HEK293 (cell line): ENCODE measurements around the gene GRB2.
A peak's percentile ranks its signal among the peaks of the same experiment; 100 is the strongest.

ENCODE experiments used
- HOXA7 ChIP-seq: sonication (generic); formaldehyde crosslinking; IDR thresholded peaks from 2 replicates; pipeline ENCODE4 v1.8.1; 2022; ENCODE audit warnings: missing genetic modification reagents, borderline replicate concordance
- HOXC10 ChIP-seq: sonication (generic); formaldehyde crosslinking; IDR thresholded peaks from 2 replicates; pipeline ENCODE4 v1.8.1; 2023; ENCODE audit warnings: mild to moderate bottlenecking, missing genetic modification reagents
- KLF1 ChIP-seq: fragments of 450-650 bp; formaldehyde crosslinking; IDR thresholded peaks from 2 replicates; pipeline ENCODE4 v1.5.1; 2016; ENCODE audit warnings: missing biosample characterization, missing genetic modification characterization
- KLF8 ChIP-seq: fragments of 450-650 bp; formaldehyde crosslinking; IDR thresholded peaks from 2 replicates; pipeline ENCODE4 v1.5.1; 2016; ENCODE audit warnings: missing biosample characterization, missing genetic modification characterization
- MEIS1 ChIP-seq: sonication (generic); formaldehyde crosslinking; IDR thresholded peaks from 2 replicates; pipeline ENCODE4 v1.8.1; 2022; ENCODE audit warnings: missing genetic modification reagents, mild to moderate bottlenecking, borderline replicate concordance
- OVOL3 ChIP-seq: fragments of 450-650 bp; formaldehyde crosslinking; IDR thresholded peaks from 2 replicates; pipeline ENCODE4 v1.5.1; 2016; ENCODE audit warnings: missing biosample characterization, missing genetic modification characterization
- REPIN1 ChIP-seq: fragments of 450-650 bp; formaldehyde crosslinking; IDR thresholded peaks from 2 replicates; pipeline ENCODE4 v1.5.1; 2017; ENCODE audit warnings: missing biosample characterization, missing genetic modification characterization, low read depth
- SCRT1 ChIP-seq: fragments of 450-650 bp; formaldehyde crosslinking; IDR thresholded peaks from 2 replicates; pipeline ENCODE4 v1.5.1; 2016; ENCODE audit warnings: missing biosample characterization, missing genetic modification characterization, borderline replicate concordance
- TCF7L2 ChIP-seq: IDR thresholded peaks from 2 replicates; pipeline ENCODE4 v1.6.1; 2011; ENCODE audit warnings: low read depth, mild to moderate bottlenecking, inconsistent platforms, low read length, moderate library complexity, borderline replicate concordance
- WT1 ChIP-seq: fragments of 450-650 bp; formaldehyde crosslinking; IDR thresholded peaks from 2 replicates; pipeline ENCODE4 v1.5.1; 2016; ENCODE audit warnings: missing biosample characterization, missing genetic modification characterization
- ZBTB1 ChIP-seq: fragments of 450-650 bp; formaldehyde crosslinking; IDR thresholded peaks from 2 replicates; pipeline ENCODE4 v1.5.1; 2016; ENCODE audit warnings: missing biosample characterization, missing genetic modification characterization
- ZIC2 ChIP-seq: fragments of 450-650 bp; formaldehyde crosslinking; IDR thresholded peaks from 2 replicates; pipeline ENCODE4 v1.5.1; 2016; ENCODE audit warnings: missing biosample characterization, missing genetic modification characterization
- ZNF175 ChIP-seq: fragments of 450-650 bp; formaldehyde crosslinking; IDR thresholded peaks from 2 replicates; pipeline ENCODE4 v1.5.1; 2016; ENCODE audit warnings: missing biosample characterization, missing genetic modification characterization
- ZNF2 ChIP-seq: fragments of 450-650 bp; formaldehyde crosslinking; IDR thresholded peaks from 2 replicates; pipeline ENCODE4 v1.5.1; 2016; ENCODE audit warnings: missing biosample characterization, missing genetic modification characterization
- ZNF239 ChIP-seq: fragments of 450-650 bp; formaldehyde crosslinking; IDR thresholded peaks from 2 replicates; pipeline ENCODE4 v1.5.1; 2016; ENCODE audit warnings: missing biosample characterization, missing genetic modification characterization
- ZNF324 ChIP-seq: fragments of 450-650 bp; formaldehyde crosslinking; IDR thresholded peaks from 2 replicates; pipeline ENCODE4 v1.5.1; 2016; ENCODE audit warnings: missing biosample characterization, missing genetic modification characterization
- ZNF335 ChIP-seq: fragments of 450-650 bp; formaldehyde crosslinking; conservative IDR thresholded peaks from 2 replicates; pipeline ENCODE4 v1.5.1; 2016; ENCODE audit warnings: missing biosample characterization, missing genetic modification characterization
- ZNF350 ChIP-seq: fragments of 450-650 bp; formaldehyde crosslinking; IDR thresholded peaks from 2 replicates; pipeline ENCODE4 v1.5.0; 2017; ENCODE audit warnings: missing biosample characterization, mild to moderate bottlenecking, missing genetic modification characterization
- ZNF354C ChIP-seq: fragments of 450-650 bp; formaldehyde crosslinking; IDR thresholded peaks from 2 replicates; pipeline ENCODE4 v1.5.1; 2016; ENCODE audit warnings: missing biosample characterization, missing genetic modification characterization, low read depth, borderline replicate concordance
- ZNF391 ChIP-seq: fragments of 450-650 bp; formaldehyde crosslinking; IDR thresholded peaks from 2 replicates; pipeline ENCODE4 v1.5.1; 2016; ENCODE audit warnings: low read depth, missing biosample characterization, missing genetic modification characterization, borderline replicate concordance
- ZNF501 ChIP-seq: fragments of 450-650 bp; formaldehyde crosslinking; IDR thresholded peaks from 2 replicates; pipeline ENCODE4 v1.5.1; 2016; ENCODE audit warnings: missing biosample characterization, missing genetic modification characterization
- ZNF521 ChIP-seq: fragments of 450-650 bp; formaldehyde crosslinking; IDR thresholded peaks from 2 replicates; pipeline ENCODE4 v1.5.1; 2017; ENCODE audit warnings: missing biosample characterization, mild to moderate bottlenecking, missing genetic modification characterization
- ZNF544 ChIP-seq: fragments of 450-650 bp; formaldehyde crosslinking; IDR thresholded peaks from 2 replicates; pipeline ENCODE4 v1.5.0; 2017; ENCODE audit warnings: missing biosample characterization, missing genetic modification characterization
- ZNF549 ChIP-seq: fragments of 450-650 bp; IDR thresholded peaks from 2 replicates; pipeline ENCODE4 v1.5.1; 2018; ENCODE audit warnings: missing biosample characterization, missing genetic modification characterization, mild to moderate bottlenecking, inconsistent platforms, moderate library complexity
- ZNF555 ChIP-seq: fragments of 450-650 bp; formaldehyde crosslinking; conservative IDR thresholded peaks from 2 replicates; pipeline ENCODE4 v1.5.1; 2017; ENCODE audit warnings: missing biosample characterization, mild to moderate bottlenecking, missing genetic modification characterization, inconsistent platforms
- ZNF600 ChIP-seq: fragments of 450-650 bp; formaldehyde crosslinking; IDR thresholded peaks from 2 replicates; pipeline ENCODE4 v1.5.1; 2016; ENCODE audit warnings: missing biosample characterization, missing genetic modification characterization
- ZNF626 ChIP-seq: fragments of 450-650 bp; sonication (Bioruptor Pico); formaldehyde crosslinking; IDR thresholded peaks from 2 replicates; pipeline ENCODE4 v1.5.1; 2018; ENCODE audit warnings: missing biosample characterization, missing genetic modification characterization, inconsistent platforms
- ZNF837 ChIP-seq: fragments of 450-650 bp; formaldehyde crosslinking; IDR thresholded peaks from 2 replicates; pipeline ENCODE4 v1.5.1; 2016; ENCODE audit warnings: missing biosample characterization, missing genetic modification characterization
- ZNF843 ChIP-seq: fragments of 450-650 bp; formaldehyde crosslinking; IDR thresholded peaks from 2 replicates; pipeline ENCODE4 v1.5.1; 2016; ENCODE audit warnings: missing biosample characterization, missing genetic modification characterization
- ZSCAN30 ChIP-seq: fragments of 450-650 bp; IDR thresholded peaks from 2 replicates; pipeline ENCODE4 v1.5.1; 2018; ENCODE audit warnings: missing biosample characterization, mild to moderate bottlenecking, missing genetic modification characterization, moderate library complexity
- TF ChIP-seq, protein P1 (sequence below): fragments of 450-650 bp; formaldehyde crosslinking; IDR thresholded peaks from 2 replicates; pipeline ENCODE4 v1.5.1; 2016; ENCODE audit warnings: missing biosample characterization, missing genetic modification characterization
- TF ChIP-seq, protein P2 (sequence below): fragments of 450-650 bp; formaldehyde crosslinking; conservative IDR thresholded peaks from 2 replicates; pipeline ENCODE4 v1.5.1; 2016; ENCODE audit warnings: low read depth, missing biosample characterization, missing genetic modification characterization
- TF ChIP-seq, protein P3 (sequence below): fragments of 450-650 bp; formaldehyde crosslinking; IDR thresholded peaks from 2 replicates; pipeline ENCODE4 v1.5.1; 2016; ENCODE audit warnings: missing biosample characterization, missing genetic modification characterization
- TF ChIP-seq, protein P4 (sequence below): fragments of 450-650 bp; formaldehyde crosslinking; IDR thresholded peaks from 2 replicates; pipeline ENCODE4 v1.5.1; 2016; ENCODE audit warnings: missing biosample characterization, missing genetic modification characterization

Gene GRB2

DNA sequence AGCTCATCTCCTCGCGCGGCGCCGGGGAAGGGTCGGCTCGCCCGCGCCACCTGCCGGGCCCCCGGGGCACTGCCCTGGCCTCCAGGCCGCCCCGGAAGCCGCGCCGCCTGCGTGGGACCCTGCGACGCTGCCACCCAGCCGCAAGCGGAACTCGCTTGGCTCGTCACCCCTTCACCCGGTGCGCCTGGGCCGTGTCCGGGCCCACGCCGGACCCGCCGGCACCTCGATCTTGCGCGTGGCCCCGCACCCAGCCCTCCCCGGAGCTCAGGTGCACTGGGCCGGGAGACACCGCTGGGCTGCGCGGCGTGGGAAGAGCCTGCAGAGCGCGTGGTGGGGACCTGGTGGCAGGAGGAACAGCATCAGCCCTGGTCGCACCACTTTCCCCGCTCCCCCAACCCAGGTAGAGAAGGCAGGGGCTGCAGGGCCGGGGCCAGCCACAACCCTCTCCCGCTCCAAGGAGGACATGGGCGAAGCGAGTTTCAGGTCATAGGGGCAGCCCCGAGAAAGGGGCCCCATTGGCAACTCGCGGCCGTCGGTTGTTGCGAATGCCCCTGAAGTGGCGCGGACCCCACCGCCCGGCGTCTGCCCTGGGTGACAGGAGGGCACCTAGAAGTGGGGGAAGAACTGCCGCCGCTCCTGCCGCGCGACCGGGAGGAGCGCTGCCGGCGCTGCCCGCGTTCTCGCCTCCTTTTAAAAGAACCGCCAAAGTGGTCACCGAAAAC lies 134.1 kb downstream of the GRB2 start (continued):
- TF ChIP-seq MEIS1 (CRISPR knock-in tag) (no peak), ZNF843 (tag by site-specific recombination) (no peak), ZNF544 (no peak), ZSCAN30 (tag by site-specific recombination) (peak; percentile 24), TCF7L2 (no peak), ZNF324 (0 out of 2 replicates have a peak, but pooled peaks have one; percentile 31), ZNF175 (tag by site-specific recombination) (no peak), HOXC10 (CRISPR knock-in tag) (no peak), ZNF239 (tag by site-specific recombination) (no peak), ZNF555 (tag by site-specific recombination) (no peak), ZNF350 (no peak), REPIN1 (no peak), ZNF837 (tag by site-specific recombination) (no peak), ZBTB1 (tag by site-specific recombination) (no peak), WT1 (peak; percentile 41; the same call in 1 of the 2 replicates), KLF1 (no peak), ZNF549 (tag by site-specific recombination) (no peak), ZNF521 (tag by site-specific recombination) (no peak), HOXA7 (CRISPR knock-in tag) (no peak), ZNF626 (tag by site-specific recombination) (no peak), ZNF2 (no peak; the same call in 1 of the 2 replicates), ZNF354C (tag by site-specific recombination) (no peak), ZNF335 (tag by site-specific recombination) (no peak; the same call in 1 of the 2 replicates), ZNF391 (tag by site-specific recombination) (no peak), ZNF600 (peak; percentile 40), SCRT1 (tag by site-specific recombination) (no peak), OVOL3 (tag by site-specific recombination) (no peak), ZIC2 (no peak), KLF8 (peak; percentile 37; the same call in 1 of the 2 replicates), ZNF501 (peak; percentile 81)
- TF ChIP-seq, protein P1, sequence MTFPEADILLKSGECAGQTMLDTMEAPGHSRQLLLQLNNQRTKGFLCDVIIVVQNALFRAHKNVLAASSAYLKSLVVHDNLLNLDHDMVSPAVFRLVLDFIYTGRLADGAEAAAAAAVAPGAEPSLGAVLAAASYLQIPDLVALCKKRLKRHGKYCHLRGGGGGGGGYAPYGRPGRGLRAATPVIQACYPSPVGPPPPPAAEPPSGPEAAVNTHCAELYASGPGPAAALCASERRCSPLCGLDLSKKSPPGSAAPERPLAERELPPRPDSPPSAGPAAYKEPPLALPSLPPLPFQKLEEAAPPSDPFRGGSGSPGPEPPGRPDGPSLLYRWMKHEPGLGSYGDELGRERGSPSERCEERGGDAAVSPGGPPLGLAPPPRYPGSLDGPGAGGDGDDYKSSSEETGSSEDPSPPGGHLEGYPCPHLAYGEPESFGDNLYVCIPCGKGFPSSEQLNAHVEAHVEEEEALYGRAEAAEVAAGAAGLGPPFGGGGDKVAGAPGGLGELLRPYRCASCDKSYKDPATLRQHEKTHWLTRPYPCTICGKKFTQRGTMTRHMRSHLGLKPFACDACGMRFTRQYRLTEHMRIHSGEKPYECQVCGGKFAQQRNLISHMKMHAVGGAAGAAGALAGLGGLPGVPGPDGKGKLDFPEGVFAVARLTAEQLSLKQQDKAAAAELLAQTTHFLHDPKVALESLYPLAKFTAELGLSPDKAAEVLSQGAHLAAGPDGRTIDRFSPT (tag by site-specific recombination) = peak; percentile 70; the same call in 1 of the 2 replicates
- TF ChIP-seq, protein P2, sequence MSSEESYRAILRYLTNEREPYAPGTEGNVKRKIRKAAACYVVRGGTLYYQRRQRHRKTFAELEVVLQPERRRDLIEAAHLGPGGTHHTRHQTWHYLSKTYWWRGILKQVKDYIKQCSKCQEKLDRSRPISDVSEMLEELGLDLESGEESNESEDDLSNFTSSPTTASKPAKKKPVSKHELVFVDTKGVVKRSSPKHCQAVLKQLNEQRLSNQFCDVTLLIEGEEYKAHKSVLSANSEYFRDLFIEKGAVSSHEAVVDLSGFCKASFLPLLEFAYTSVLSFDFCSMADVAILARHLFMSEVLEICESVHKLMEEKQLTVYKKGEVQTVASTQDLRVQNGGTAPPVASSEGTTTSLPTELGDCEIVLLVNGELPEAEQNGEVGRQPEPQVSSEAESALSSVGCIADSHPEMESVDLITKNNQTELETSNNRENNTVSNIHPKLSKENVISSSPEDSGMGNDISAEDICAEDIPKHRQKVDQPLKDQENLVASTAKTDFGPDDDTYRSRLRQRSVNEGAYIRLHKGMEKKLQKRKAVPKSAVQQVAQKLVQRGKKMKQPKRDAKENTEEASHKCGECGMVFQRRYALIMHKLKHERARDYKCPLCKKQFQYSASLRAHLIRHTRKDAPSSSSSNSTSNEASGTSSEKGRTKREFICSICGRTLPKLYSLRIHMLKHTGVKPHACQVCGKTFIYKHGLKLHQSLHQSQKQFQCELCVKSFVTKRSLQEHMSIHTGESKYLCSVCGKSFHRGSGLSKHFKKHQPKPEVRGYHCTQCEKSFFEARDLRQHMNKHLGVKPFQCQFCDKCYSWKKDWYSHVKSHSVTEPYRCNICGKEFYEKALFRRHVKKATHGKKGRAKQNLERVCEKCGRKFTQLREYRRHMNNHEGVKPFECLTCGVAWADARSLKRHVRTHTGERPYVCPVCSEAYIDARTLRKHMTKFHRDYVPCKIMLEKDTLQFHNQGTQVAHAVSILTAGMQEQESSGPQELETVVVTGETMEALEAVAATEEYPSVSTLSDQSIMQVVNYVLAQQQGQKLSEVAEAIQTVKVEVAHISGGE (tag by site-specific recombination) = peak; percentile 91
- TF ChIP-seq, protein P3, sequence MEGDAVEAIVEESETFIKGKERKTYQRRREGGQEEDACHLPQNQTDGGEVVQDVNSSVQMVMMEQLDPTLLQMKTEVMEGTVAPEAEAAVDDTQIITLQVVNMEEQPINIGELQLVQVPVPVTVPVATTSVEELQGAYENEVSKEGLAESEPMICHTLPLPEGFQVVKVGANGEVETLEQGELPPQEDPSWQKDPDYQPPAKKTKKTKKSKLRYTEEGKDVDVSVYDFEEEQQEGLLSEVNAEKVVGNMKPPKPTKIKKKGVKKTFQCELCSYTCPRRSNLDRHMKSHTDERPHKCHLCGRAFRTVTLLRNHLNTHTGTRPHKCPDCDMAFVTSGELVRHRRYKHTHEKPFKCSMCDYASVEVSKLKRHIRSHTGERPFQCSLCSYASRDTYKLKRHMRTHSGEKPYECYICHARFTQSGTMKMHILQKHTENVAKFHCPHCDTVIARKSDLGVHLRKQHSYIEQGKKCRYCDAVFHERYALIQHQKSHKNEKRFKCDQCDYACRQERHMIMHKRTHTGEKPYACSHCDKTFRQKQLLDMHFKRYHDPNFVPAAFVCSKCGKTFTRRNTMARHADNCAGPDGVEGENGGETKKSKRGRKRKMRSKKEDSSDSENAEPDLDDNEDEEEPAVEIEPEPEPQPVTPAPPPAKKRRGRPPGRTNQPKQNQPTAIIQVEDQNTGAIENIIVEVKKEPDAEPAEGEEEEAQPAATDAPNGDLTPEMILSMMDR (tag by site-specific recombination) = peak; percentile 69
- TF ChIP-seq, protein P4, sequence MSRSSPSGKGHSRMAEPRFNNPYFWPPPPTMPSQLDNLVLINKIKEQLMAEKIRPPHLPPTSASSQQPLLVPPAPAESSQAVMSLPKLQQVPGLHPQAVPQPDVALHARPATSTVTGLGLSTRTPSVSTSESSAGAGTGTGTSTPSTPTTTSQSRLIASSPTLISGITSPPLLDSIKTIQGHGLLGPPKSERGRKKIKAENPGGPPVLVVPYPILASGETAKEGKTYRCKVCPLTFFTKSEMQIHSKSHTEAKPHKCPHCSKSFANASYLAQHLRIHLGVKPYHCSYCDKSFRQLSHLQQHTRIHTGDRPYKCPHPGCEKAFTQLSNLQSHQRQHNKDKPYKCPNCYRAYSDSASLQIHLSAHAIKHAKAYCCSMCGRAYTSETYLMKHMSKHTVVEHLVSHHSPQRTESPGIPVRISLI (tag by site-specific recombination) = no peak
